AG08395 (cell line): ENCODE data around the gene SPDYE1.
A peak's percentile ranks its signal among the peaks of the same experiment; 100 is the strongest.

Experiments
- DNase-seq: peaks from one replicate; pipeline ENCODE4 v3.0.0; 2012; ENCODE audit warnings: mixed read lengths, low spot score

Gene SPDYE1

GRCh38 chr7:44044315-44045225, 46.9 kb downstream of the SPDYE1 start, which contains the start of gene DBNL:
Gene DBNL, plus strand, starts transcription at chr7:44044702. Its CDS starts 36 bp downstream, at chr7:44044738.
- peak; percentile 94 for DNase-seq

- DNase-seq = peak; percentile 45
Measured at GRCh38 chr7:44045226-44046014, 47.7 kb downstream of the SPDYE1 start.

GRCh38 chr7:44046321-44047061, 48.8 kb downstream of the SPDYE1 start:
- DNase-seq = no peak

GRCh38 chr7:44048031-44048795, 50.5 kb downstream of the SPDYE1 start:
- DNase-seq = no peak

GRCh38 chr7:44050121-44050914, 52.6 kb downstream of the SPDYE1 start:
- DNase-seq = no peak

GRCh38 chr7:44050915-44051560, 53.3 kb downstream of the SPDYE1 start:
- DNase-seq = no peak

- no peak for DNase-seq
Measured at GRCh38 chr7:44051611-44052220, 54.0 kb downstream of the SPDYE1 start.

GRCh38 chr7:44052771-44053365, 55.2 kb downstream of the SPDYE1 start:
- no peak for DNase-seq

- DNase-seq = no peak
Measured at GRCh38 chr7:44056681-44057080, 59.0 kb downstream of the SPDYE1 start.

GRCh38 chr7:44057181-44057848, 59.6 kb downstream of the SPDYE1 start:
- DNase-seq = no peak

GRCh38 chr7:44057849-44058758, 60.4 kb downstream of the SPDYE1 start:
- DNase-seq = no peak

- no peak for DNase-seq
Measured at GRCh38 chr7:44058759-44059218, 61.1 kb downstream of the SPDYE1 start.

GRCh38 chr7:44059219-44060090, 61.8 kb downstream of the SPDYE1 start:
- DNase-seq = no peak
